LNCAP (cell line): ENCODE results near the gene MMP28.

Source experiments
- CTCF ChIP-seq: fragments of 450-650 bp; IDR thresholded peaks from 2 replicates; pipeline ENCODE4 v1.5.1; 2017; ENCODE audit warnings: mild to moderate bottlenecking

Gene MMP28

GRCh38 chr17:35731917-35732805 is 63.3 kb downstream of the MMP28 start:
- no peak for TF ChIP-seq CTCF

- no peak for TF ChIP-seq CTCF
Observed at GRCh38 chr17:35731239-35731916, 64.1 kb downstream of the MMP28 start, which contains the start of gene RASL10B. Gene RASL10B (plus strand): TSS chr17:35731639. CDS start chr17:35735185, 3,546 bp downstream.

GRCh38 chr17:35730400-35731005 is 64.9 kb downstream of the MMP28 start:
- TF ChIP-seq CTCF: no peak

GRCh38 chr17:35729405-35729833 is 66.0 kb downstream of the MMP28 start:
- no peak for TF ChIP-seq CTCF

GRCh38 chr17:35728551-35728950 is 66.9 kb downstream of the MMP28 start:
- TF ChIP-seq CTCF: no peak

GRCh38 chr17:35727635-35728034 is 67.8 kb downstream of the MMP28 start:
- TF ChIP-seq CTCF: no peak

- no peak for TF ChIP-seq CTCF
Observed at GRCh38 chr17:35726953-35727460, 68.4 kb downstream of the MMP28 start.
